Fibroblast of mammary gland (primary cell): ENCODE measurements around the gene ANG.
"Not testable (repeated sequence)": the region's sequence is repeated elsewhere in the genome, so short reads cannot be mapped to it uniquely, and the experiment has no call there.

Experiments used
- DNase-seq: peaks from one replicate; pipeline ENCODE4 v3.0.0-alpha.2; 2010; ENCODE audit warnings: low read depth
- H3K4me3 ChIP-seq: 2 replicates; pipeline ENCODE4 v1.5.1; 2011; ENCODE audit warnings: low read depth, mild to moderate bottlenecking, low read length, moderate library complexity; ENCODE audit not compliant: control insufficient read depth
- CTCF ChIP-seq: conservative IDR thresholded peaks from 2 replicates; pipeline ENCODE4 v1.5.1; 2011; ENCODE audit warnings: low read depth, low read length, inconsistent platforms; ENCODE audit not compliant: control insufficient read depth, insufficient read depth

Gene ANG

GRCh38 chr14:20730891-20731290, 42.3 kb downstream of the ANG start:
- DNase-seq, result no peak
- H3K4me3 ChIP-seq, result no peak overlapping the region
- no peak for TF ChIP-seq CTCF

- DNase-seq, result no peak
- no peak overlapping the region for H3K4me3 ChIP-seq
- TF ChIP-seq CTCF, result no peak
Observed at GRCh38 chr14:20732477-20732876, 43.9 kb downstream of the ANG start.

- no peak overlapping the region for H3K4me3 ChIP-seq
- no peak for DNase-seq
- TF ChIP-seq CTCF, result no peak
Observed at GRCh38 chr14:20732979-20733635, 44.5 kb downstream of the ANG start.

- no peak for DNase-seq
- TF ChIP-seq CTCF, result no peak
- H3K4me3 ChIP-seq, result no peak overlapping the region
Observed at GRCh38 chr14:20733684-20734429, 45.3 kb downstream of the ANG start.

- no peak for TF ChIP-seq CTCF
- no peak overlapping the region for H3K4me3 ChIP-seq
- DNase-seq, result no peak
Observed at GRCh38 chr14:20734430-20734806, 45.9 kb downstream of the ANG start.

- not testable (repeated sequence) for H3K4me3 ChIP-seq, DNase-seq
Observed at GRCh38 chr14:20738292-20738691, 49.7 kb downstream of the ANG start.

- no peak overlapping the region for H3K4me3 ChIP-seq
- TF ChIP-seq CTCF, result no peak
- no peak for DNase-seq
Observed at GRCh38 chr14:20742132-20742531, 53.6 kb downstream of the ANG start.
